Measurements from ENCODE around the gene ARMH3.

DNA sequence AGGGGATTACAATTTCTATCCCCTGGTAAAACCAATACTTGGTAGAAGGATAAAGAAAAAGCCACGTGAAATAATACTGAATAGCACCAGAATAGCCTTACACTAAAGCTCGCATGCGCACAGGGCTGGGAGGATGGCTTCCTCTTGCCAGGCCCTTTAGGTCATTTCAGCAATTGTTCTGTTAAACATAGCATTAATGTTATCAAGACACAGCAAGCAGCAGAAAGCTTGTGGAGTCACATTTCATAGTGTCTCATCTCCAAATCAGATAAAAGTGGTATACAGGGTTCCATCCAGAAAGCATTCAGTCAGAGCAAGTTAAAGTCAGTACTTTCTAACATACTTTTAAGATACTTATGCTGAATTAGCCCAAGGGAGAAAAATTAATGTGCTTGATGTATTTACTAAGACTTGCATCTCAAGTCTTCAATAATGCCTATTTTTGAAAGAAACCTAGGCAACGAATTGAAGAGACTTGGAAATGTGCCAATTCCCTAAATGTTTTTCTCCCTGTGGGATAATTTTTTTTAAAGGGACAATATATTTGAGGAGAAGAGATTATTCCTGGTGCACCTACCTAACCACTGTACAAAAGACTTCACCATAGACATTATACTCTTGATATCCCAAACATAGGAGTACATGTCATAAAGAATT is 258.4 kb downstream of the ARMH3 start:
- TF ChIP-seq, protein P1, sequence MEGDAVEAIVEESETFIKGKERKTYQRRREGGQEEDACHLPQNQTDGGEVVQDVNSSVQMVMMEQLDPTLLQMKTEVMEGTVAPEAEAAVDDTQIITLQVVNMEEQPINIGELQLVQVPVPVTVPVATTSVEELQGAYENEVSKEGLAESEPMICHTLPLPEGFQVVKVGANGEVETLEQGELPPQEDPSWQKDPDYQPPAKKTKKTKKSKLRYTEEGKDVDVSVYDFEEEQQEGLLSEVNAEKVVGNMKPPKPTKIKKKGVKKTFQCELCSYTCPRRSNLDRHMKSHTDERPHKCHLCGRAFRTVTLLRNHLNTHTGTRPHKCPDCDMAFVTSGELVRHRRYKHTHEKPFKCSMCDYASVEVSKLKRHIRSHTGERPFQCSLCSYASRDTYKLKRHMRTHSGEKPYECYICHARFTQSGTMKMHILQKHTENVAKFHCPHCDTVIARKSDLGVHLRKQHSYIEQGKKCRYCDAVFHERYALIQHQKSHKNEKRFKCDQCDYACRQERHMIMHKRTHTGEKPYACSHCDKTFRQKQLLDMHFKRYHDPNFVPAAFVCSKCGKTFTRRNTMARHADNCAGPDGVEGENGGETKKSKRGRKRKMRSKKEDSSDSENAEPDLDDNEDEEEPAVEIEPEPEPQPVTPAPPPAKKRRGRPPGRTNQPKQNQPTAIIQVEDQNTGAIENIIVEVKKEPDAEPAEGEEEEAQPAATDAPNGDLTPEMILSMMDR (IDR thresholded peaks at IDR 0.05) = no peak
- TF ChIP-seq POLR2A (IDR thresholded peaks at IDR 0.05) (no peak), POLR2AphosphoS5 (IDR thresholded peaks at IDR 0.05) (no peak), EP300 (IDR thresholded peaks at IDR 0.05; ENCODE audit: low read depth) (no peak)
